ENCODE data around the gene HAS3. TPM values are rescaled to one million over a fixed set of nuclear protein-coding genes. Genes with fewer than 3 reads are reported as not detected.

Gene HAS3
- 0.49 and 2.4 TPM in 2 replicates for total RNA-seq

DNA sequence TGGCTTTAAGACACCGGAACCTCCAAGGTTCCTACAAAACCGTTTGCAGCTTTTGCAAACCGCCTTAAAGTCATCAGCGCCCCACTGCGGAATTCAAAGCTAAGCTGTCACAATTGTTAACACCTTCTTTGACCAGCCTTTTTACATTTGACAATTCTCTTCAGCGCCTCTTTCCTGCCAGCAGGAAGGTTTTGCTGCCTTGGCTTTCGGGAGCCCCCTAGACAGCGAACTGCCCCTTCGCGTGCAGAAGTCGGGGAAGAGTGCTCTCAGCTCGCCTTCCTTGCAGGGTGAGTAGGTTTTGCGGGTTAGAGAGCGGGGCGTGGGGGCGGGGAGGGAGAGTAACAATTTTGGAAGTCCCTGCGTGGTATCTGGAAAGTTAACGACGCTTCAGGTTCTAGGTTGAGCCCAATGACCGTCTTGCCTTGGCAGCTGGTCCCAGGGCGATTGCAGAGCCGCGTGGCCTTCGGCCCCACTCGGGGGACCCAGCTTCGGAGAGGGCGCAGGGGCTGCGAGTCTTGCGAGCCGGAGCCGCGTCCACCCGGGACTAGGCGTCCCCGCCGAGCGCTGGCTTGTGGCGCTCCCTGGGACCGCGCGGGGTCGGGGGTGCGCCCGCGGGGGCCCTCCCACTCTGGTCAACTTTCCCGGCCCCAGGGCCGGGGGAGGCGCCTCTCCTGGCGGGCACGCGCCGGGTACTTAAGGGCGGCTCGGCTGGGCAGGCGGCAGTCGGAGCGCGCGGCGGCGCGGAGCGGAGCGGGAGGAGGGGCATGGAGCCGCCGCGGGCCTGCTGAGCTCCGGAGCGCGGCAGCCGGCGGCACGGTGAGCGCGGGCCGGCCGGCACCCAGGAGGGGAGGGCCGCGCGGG is at the start of gene HAS3:
Gene HAS3, plus strand, starts transcription at position 153 of the 861 bp plus-strand sequence. CDS start 3,743 bp downstream, outside the sequence.

GRCh38 chr16:69132424-69133252 is 27.2 kb downstream of the HAS3 start, which contains the start of the genes CHTF8 and UTP4:
CHTF8 (minus strand) TSS chr16:69132588; CDS start chr16:69121458, 11,130 bp downstream.
UTP4 (plus strand) TSS chr16:69132649; CDS start chr16:69133460, 811 bp downstream.

Other genes starting within 250 kb of the HAS3 start
- gene CHTF8, start 26.9 kb downstream of the HAS3 start, total RNA-seq = 60.7 and 67.2 TPM in 2 replicates
- 23.6 and 27.7 TPM in 2 replicates for gene UTP4, start 27.0 kb downstream of the HAS3 start, total RNA-seq
- gene SNTB2, start 81.5 kb downstream of the HAS3 start, total RNA-seq = 76.9 and 98.7 TPM in 2 replicates
- 37.2 and 37.3 TPM in 2 replicates for gene VPS4A, start 205.7 kb downstream of the HAS3 start, total RNA-seq
- gene PDF, start 224.9 kb downstream of the HAS3 start, total RNA-seq = 11.2 and 12.4 TPM in 2 replicates
- gene COG8, start 233.9 kb downstream of the HAS3 start, total RNA-seq = 47.4 and 51.8 TPM in 2 replicates
- gene NIP7, start 234.1 kb downstream of the HAS3 start, total RNA-seq = 22.1 and 23.9 TPM in 2 replicates
- gene TMED6, start 246.1 kb downstream of the HAS3 start, total RNA-seq = not detected in 2 replicates

All from hair follicle dermal papilla cell (primary cell).